Measurements from ENCODE around the gene AFMID.
"Not testable (repeated sequence)": the region's sequence is repeated elsewhere in the genome, so short reads cannot be mapped to it uniquely, and the experiment has no call there.

AFMID gene

GRCh38 chr17:78250891-78251772 lies 64.0 kb downstream of the AFMID start:
- DNase-seq (ENCODE audit: low read depth): no peak
- peak; percentile 99 for TF ChIP-seq CTCF (conservative IDR thresholded peaks at IDR 0.05; ENCODE audit: low read depth, low read length)
- H3K4me3 ChIP-seq (ENCODE audit: low read length): no peak overlapping the region

GRCh38 chr17:78251773-78252103 lies 64.6 kb downstream of the AFMID start:
- TF ChIP-seq CTCF (conservative IDR thresholded peaks at IDR 0.05; ENCODE audit: low read depth, low read length): no peak
- no peak overlapping the region for H3K4me3 ChIP-seq (ENCODE audit: low read length)
- DNase-seq (ENCODE audit: low read depth): no peak

- DNase-seq (ENCODE audit: low read depth): no peak
Observed at GRCh38 chr17:78252111-78252634, 65.0 kb downstream of the AFMID start.

GRCh38 chr17:78252701-78253635 lies 65.8 kb downstream of the AFMID start:
- TF ChIP-seq CTCF (conservative IDR thresholded peaks at IDR 0.05; ENCODE audit: low read depth, low read length): no peak
- no peak for DNase-seq (ENCODE audit: low read depth)
- H3K4me3 ChIP-seq (ENCODE audit: low read length): no peak overlapping the region

More at GRCh38 chr17:78252111-78252634, 65.0 kb downstream of the AFMID start:
- no peak overlapping the region for H3K4me3 ChIP-seq (ENCODE audit: low read length)
- TF ChIP-seq CTCF (conservative IDR thresholded peaks at IDR 0.05; ENCODE audit: low read depth, low read length): no peak

- H3K4me3 ChIP-seq (ENCODE audit: low read length): peak overlapping the region; percentile 72
- not testable (repeated sequence) for DNase-seq (ENCODE audit: low read depth)
Observed at GRCh38 chr17:78253636-78253945, 66.4 kb downstream of the AFMID start.

DNA sequence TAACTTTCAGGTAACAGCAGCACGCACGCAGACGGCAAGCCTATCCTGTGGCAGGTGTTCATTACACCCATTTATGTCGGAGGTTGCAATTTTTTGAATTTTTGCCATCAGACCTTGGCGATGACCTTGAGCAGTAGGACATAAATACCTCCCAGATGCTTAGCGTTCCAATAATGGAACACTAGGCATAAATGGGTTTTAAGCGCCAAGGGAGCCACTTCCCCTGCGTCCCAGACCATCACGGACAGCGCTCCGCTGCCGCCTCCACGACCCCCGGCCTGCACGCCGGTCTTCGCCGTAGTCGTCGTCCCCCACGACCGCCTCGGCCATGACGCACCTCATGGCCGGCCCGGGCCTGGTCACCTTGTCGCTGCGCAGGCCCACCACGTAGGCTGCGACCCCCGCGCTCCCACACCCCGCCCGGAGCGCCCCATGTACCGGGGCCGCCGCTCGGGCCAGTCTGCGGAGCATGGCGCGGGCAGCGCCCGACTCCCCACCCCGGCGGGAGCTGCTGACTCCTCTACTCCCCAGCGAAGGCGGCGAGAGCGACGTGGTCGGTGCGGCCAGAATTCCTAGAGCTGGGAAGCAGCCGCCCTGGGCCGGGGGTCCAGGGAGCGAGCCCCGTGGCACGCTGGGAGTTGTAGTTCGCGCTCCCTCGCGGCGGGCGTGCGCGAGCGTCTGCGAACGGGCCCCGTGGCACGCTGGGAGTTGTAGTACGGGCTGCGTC lies 66.9 kb downstream of the AFMID start:
- no peak for DNase-seq (ENCODE audit: low read depth)
- no peak for TF ChIP-seq CTCF (conservative IDR thresholded peaks at IDR 0.05; ENCODE audit: low read depth, low read length)
- H3K4me3 ChIP-seq (ENCODE audit: low read length): peak overlapping the region; percentile 72
